Measurements from ENCODE around the gene GOLGA6D.
A peak's percentile ranks its signal among the peaks of the same experiment; 100 is the strongest.
"Not testable (repeated sequence)": the region's sequence is repeated elsewhere in the genome, so short reads cannot be mapped to it uniquely, and the experiment has no call there.

DNA sequence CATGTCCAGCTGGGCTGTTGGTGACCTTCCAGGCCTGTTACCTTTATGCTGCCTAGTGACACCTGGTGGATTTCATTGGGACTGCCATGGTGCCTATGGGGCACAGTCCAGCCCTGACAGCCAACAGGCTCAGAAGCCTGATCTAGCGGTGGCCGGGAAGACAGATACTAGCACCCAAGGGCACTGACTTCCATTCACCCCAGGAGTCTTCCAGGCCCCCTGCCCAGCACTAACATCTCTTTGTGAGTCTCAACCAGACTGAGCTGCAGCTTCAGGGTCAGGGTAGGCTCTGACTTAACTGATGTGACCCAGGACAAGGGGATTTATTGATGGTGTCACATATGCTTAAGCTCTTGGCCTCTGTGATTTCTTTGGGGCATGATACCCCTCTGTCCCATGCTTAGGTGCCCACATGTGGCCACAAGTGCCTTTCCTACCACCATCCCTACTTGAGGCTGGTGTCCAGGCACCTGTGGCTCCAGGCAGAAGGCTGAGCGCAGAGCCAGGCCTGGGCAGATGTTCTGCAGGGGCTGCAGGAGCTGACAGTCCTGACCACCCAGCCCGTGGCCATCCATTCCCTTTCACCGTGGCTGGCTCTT, 8.0 kb upstream of the GOLGA6D start:
- TF ChIP-seq, protein P1, sequence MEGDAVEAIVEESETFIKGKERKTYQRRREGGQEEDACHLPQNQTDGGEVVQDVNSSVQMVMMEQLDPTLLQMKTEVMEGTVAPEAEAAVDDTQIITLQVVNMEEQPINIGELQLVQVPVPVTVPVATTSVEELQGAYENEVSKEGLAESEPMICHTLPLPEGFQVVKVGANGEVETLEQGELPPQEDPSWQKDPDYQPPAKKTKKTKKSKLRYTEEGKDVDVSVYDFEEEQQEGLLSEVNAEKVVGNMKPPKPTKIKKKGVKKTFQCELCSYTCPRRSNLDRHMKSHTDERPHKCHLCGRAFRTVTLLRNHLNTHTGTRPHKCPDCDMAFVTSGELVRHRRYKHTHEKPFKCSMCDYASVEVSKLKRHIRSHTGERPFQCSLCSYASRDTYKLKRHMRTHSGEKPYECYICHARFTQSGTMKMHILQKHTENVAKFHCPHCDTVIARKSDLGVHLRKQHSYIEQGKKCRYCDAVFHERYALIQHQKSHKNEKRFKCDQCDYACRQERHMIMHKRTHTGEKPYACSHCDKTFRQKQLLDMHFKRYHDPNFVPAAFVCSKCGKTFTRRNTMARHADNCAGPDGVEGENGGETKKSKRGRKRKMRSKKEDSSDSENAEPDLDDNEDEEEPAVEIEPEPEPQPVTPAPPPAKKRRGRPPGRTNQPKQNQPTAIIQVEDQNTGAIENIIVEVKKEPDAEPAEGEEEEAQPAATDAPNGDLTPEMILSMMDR (IDR thresholded peaks at IDR 0.05; ENCODE audit: control extremely low read depth in 1 of 3, insufficient read depth in 1 of 3, low read depth in 1 of 3, low read length in 3 of 3) = peak; percentile 23 to 45 (median 34); a peak in 3 of 4 replicates
- not testable (repeated sequence) for TF ChIP-seq CREB1 (IDR thresholded peaks at IDR 0.05)

Data from H1 (cell line).